Endothelial cell of umbilical vein (primary cell): Measurements from ENCODE around the gene KCNJ15. TPM values are rescaled to one million over a fixed set of nuclear protein-coding genes. Genes with fewer than 3 reads are reported as not detected.

Experiments
- BruUV-seq: library from RNA; stranded (reverse); fragments of 400-500 nt; replicated peaks from 2 replicates; lab custom pipeline; 2021; lab: Mats Ljungman, UMichigan
- CTCF ChIA-PET: fragments of 300-600, 350-600 bp; sonication (Branson Sonifier 250); formaldehyde crosslinking; loops from one replicate; lab custom pipeline; 2021; ENCODE audit warnings: antibody characterized with exemption, inconsistent platforms; lab: Charles Lee
- POLR2A ChIA-PET: fragments of 300-600, 350-600 bp; sonication (Branson Sonifier 250); formaldehyde crosslinking; loops from one replicate; lab custom pipeline; 2021; ENCODE audit warnings: antibody characterized with exemption, inconsistent platforms; lab: Charles Lee
- DNase-seq: peaks from one replicate; pipeline ENCODE4 v3.0.0-alpha.2; 2011; ENCODE audit warnings: low read depth, low spot score
- FAIRE-seq: peaks from 2 replicates; lab custom pipeline; 2011; peaks lifted over from hg19 to GRCh38; lab: Jason Lieb, UNC
- H2AFZ ChIP-seq: 2 replicates; pipeline ENCODE4 v1.6.0; 2012; ENCODE audit warnings: low read depth, low read length, control low read depth, inconsistent platforms
- H3K27ac ChIP-seq: 2 replicates; pipeline ENCODE4 v1.5.1; 2011; ENCODE audit warnings: low read depth, mild to moderate bottlenecking, control low read depth, low read length, moderate library complexity; ENCODE audit not compliant: insufficient read depth
- H3K27me3 ChIP-seq, 2 experiments: 2 replicates each; pipeline versions ENCODE4 v1.6.0 to v1.6.1; 2011; ENCODE audit warnings: low read length in 2 of 2, mixed read lengths in 1 of 2; ENCODE audit not compliant: control insufficient read depth in 2 of 2, insufficient read depth in 2 of 2
- H3K36me3 ChIP-seq, 2 experiments: 2 replicates in 1 of 2; 3 replicates in 1 of 2; pipeline ENCODE4 v1.5.1; 2011; ENCODE audit warnings: low read length in 2 of 2, mild to moderate bottlenecking in 1 of 2, moderate library complexity in 1 of 2; ENCODE audit not compliant: control insufficient read depth in 2 of 2, insufficient read depth in 2 of 2; ENCODE audit errors: extremely low read depth in 1 of 2
- H3K4me1 ChIP-seq: 3 replicates; pipeline ENCODE4 v1.5.1; 2011; ENCODE audit warnings: mild to moderate bottlenecking, low read length; ENCODE audit not compliant: control insufficient read depth, insufficient read depth; ENCODE audit errors: extremely low read depth
- H3K4me2 ChIP-seq: 2 replicates; pipeline ENCODE4 v1.6.1; 2011; ENCODE audit warnings: low read length, control low read depth, mixed read lengths; ENCODE audit not compliant: insufficient read depth
- H3K4me3 ChIP-seq, 3 experiments: fragments of 200-600 bp in 1 of 3; sonication (generic), shearing (Covaris generic) in 1 of 3; replicated peaks in 1 of 3; 2 replicates each; pipeline ENCODE4 v1.5.1; 2011 to 2016; ENCODE audit warnings: control low read depth in 3 of 3, low read length in 3 of 3, mild to moderate bottlenecking in 2 of 3, inconsistent platforms in 1 of 3, low read depth in 1 of 3, moderate library complexity in 1 of 3; ENCODE audit not compliant: insufficient read depth in 1 of 3
- H3K79me2 ChIP-seq: 2 replicates; pipeline ENCODE4 v1.6.0; 2012; ENCODE audit warnings: low read length, inconsistent platforms; ENCODE audit not compliant: control insufficient read depth, insufficient read depth
- H3K9ac ChIP-seq: replicated peaks from 2 replicates; pipeline ENCODE3; 2011; ENCODE audit warnings: low read length, control low read depth; ENCODE audit not compliant: insufficient read depth; ENCODE audit errors: extremely low read depth
- H3K9me1 ChIP-seq: replicated peaks from 3 replicates; pipeline ENCODE4 v1.6.0; 2011; ENCODE audit warnings: mild to moderate bottlenecking, low read length; ENCODE audit not compliant: control insufficient read depth, insufficient read depth; ENCODE audit errors: extremely low read depth
- H3K9me3 ChIP-seq: replicated peaks from 2 replicates; pipeline ENCODE4 v1.5.1; 2012; ENCODE audit warnings: low read length, inconsistent platforms; ENCODE audit not compliant: control insufficient read depth, insufficient read depth
- H4K20me1 ChIP-seq: replicated peaks from 2 replicates; pipeline ENCODE3; 2011; ENCODE audit warnings: mild to moderate bottlenecking, low read length; ENCODE audit not compliant: control insufficient read depth, insufficient read depth; ENCODE audit errors: extremely low read depth
- dilution Hi-C: fragments of 300-500 bp; cut with MboI; formaldehyde crosslinking; loops from one replicate; pipeline ENCODE4 v1.15.0; 2019; ENCODE audit warnings: low sequenced_read_pairs; ENCODE audit not compliant: extremely low pct_ligation_motif_present
- intact Hi-C: fragments of 100-400 bp; cut with micrococcal nuclease; formaldehyde crosslinking; loops from one replicate; pipeline ENCODE4 v1.10.0; 2022
- polyA plus RNA-seq, 4 experiments: library from polyadenylated mRNA; depleted of rRNA in 3 of 4; stranded (reverse) in 3 of 4; unstranded in 1 of 4; fragments of >200 nt; gene quantifications; 2 replicates each; pipeline versions ENCODE4 v1.2.1 to v1.2.3, GENCODE V29; 2011 to 2012; ENCODE audit warnings: missing spikeins in 1 of 4
- total RNA-seq: library from RNA; stranded (reverse); gene quantifications from 2 replicates; pipeline ENCODE4 v1.2.3, GENCODE V29; 2021
- TF ChIP-seq, protein P1 (sequence below), 2 donors: IDR thresholded peaks; 1 replicate in 1 of 2; 2 replicates in 1 of 2; pipeline ENCODE4 v1.5.1; 2011; ENCODE audit warnings: low read length in 2 of 2, mild to moderate bottlenecking in 2 of 2, moderate library complexity in 2 of 2, control low read depth in 1 of 2, inconsistent platforms in 1 of 2, low read depth in 1 of 2; ENCODE audit not compliant: insufficient read depth in 1 of 2; ENCODE audit errors: extremely low read depth in 1 of 2

The KCNJ15 gene
- total and polyA plus RNA-seq, 2 donors (not counting 3 experiments of a cell fraction or from before 2014, with no cell fraction given) = 1.4 to 1.5 TPM

- ChIA-PET POLR2A (no interaction called here), CTCF (interaction anchor here (1.6 kb wide), 1 partner anchor 83 kb away, joined by 5 read pairs; no protein-coding TSS in a partner anchor)
- Histone ChIP-seq H3K4me1 (no peaks in the 10 kb centered on the region), H3K9ac (no peak overlapping the region), H4K20me1 (no peaks in the 10 kb centered on the region), H3K9me3 (no peaks in the 10 kb centered on the region), H3K27me3 (peaks cover 10 to 26% of the 10 kb centered on the region in 2 experiments), H3K4me3 (no peak overlapping the region), H2AFZ (no peak overlapping the region), H3K4me2 (no peak overlapping the region), H3K36me3 (no peaks in the 10 kb centered on the region), H3K9me1 (no peaks in the 10 kb centered on the region), H3K27ac (no peak overlapping the region), H3K79me2 (no peaks in the 10 kb centered on the region)
- intact Hi-C loops (no loop called here), dilution Hi-C loops (no loop called here)
- FAIRE-seq (no peak), DNase-seq (no peak)
- BruUV-seq = no TSS peak
- TF ChIP-seq, protein P1, sequence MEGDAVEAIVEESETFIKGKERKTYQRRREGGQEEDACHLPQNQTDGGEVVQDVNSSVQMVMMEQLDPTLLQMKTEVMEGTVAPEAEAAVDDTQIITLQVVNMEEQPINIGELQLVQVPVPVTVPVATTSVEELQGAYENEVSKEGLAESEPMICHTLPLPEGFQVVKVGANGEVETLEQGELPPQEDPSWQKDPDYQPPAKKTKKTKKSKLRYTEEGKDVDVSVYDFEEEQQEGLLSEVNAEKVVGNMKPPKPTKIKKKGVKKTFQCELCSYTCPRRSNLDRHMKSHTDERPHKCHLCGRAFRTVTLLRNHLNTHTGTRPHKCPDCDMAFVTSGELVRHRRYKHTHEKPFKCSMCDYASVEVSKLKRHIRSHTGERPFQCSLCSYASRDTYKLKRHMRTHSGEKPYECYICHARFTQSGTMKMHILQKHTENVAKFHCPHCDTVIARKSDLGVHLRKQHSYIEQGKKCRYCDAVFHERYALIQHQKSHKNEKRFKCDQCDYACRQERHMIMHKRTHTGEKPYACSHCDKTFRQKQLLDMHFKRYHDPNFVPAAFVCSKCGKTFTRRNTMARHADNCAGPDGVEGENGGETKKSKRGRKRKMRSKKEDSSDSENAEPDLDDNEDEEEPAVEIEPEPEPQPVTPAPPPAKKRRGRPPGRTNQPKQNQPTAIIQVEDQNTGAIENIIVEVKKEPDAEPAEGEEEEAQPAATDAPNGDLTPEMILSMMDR (IDR thresholded peaks at IDR 0.05; ENCODE audit: extremely low read depth in 1 of 2, insufficient read depth in 1 of 2, low read depth in 1 of 2, low read length in 2 of 2) = no peak
Observed at GRCh38 chr21:38268864-38269575, 12.2 kb downstream of the KCNJ15 start.

- Histone ChIP-seq H3K4me3 (no peak overlapping the region), H3K79me2 (no peaks in the 10 kb centered on the region), H3K36me3 (no peaks in the 10 kb centered on the region), H3K27me3 (peaks cover 10 to 26% of the 10 kb centered on the region in 2 experiments), H4K20me1 (no peaks in the 10 kb centered on the region), H3K9ac (no peak overlapping the region), H3K27ac (no peak overlapping the region), H3K9me1 (no peaks in the 10 kb centered on the region), H3K9me3 (no peaks in the 10 kb centered on the region), H3K4me2 (no peak overlapping the region), H3K4me1 (no peaks in the 10 kb centered on the region), H2AFZ (no peak overlapping the region)
- intact Hi-C loops = no loop called here
- dilution Hi-C loops = no loop called here
- FAIRE-seq = no peak
- CTCF ChIA-PET = interaction anchor here (0.7 to 1.6 kb wide), 2 partner anchors 83 to 107 kb away, joined by 3 to 5 read pairs; no protein-coding TSS in a partner anchor
- POLR2A ChIA-PET = no interaction called here
- no TSS peak for BruUV-seq
- TF ChIP-seq, protein P1 (IDR thresholded peaks at IDR 0.05; ENCODE audit: extremely low read depth in 1 of 2, insufficient read depth in 1 of 2, low read depth in 1 of 2, low read length in 2 of 2) = no peak
- no peak for DNase-seq
Observed at GRCh38 chr21:38269576-38269936, 12.8 kb downstream of the KCNJ15 start.
